H1 (cell line): ENCODE data around the gene CREB3L4. TPM values are rescaled to one million over a fixed set of nuclear protein-coding genes. Genes with fewer than 3 reads are reported as not detected.

Source experiments
- CBX5 ChIP-seq: fragments of 300-800, 300-1000 bp; sonication (generic); IDR thresholded peaks from 2 replicates; pipeline ENCODE4 v1.7.1; 2016; ENCODE audit warnings: antibody characterized with exemption, low read length, low read depth
- CHD2 ChIP-seq: IDR thresholded peaks from 2 replicates; pipeline ENCODE4 v1.6.1; 2012; ENCODE audit warnings: low read length, improper control_type of control experiment
- CTCF ChIP-seq, 3 experiments: IDR thresholded peaks; 1 replicate in 2 of 3; 2 replicates in 1 of 3; pipeline versions ENCODE4 v1.5.1 to v1.6.1; 2011; ENCODE audit warnings: low read length in 3 of 3, mild to moderate bottlenecking in 3 of 3, inconsistent platforms in 2 of 3, low read depth in 1 of 3, moderate library complexity in 1 of 3; ENCODE audit not compliant: insufficient read depth in 1 of 3; ENCODE audit errors: control extremely low read depth in 1 of 3
- E2F6 ChIP-seq: IDR thresholded peaks from 2 replicates; pipeline ENCODE4 v1.6.1; 2012; ENCODE audit warnings: inconsistent platforms
- FOSL1 ChIP-seq: IDR thresholded peaks from 2 replicates; pipeline ENCODE4 v1.6.1; 2011; ENCODE audit warnings: mild to moderate bottlenecking, low read depth, low read length, moderate library complexity; ENCODE audit not compliant: insufficient read depth
- GABPA ChIP-seq: IDR thresholded peaks from 2 replicates; pipeline ENCODE4 v1.6.1; 2011; ENCODE audit warnings: mild to moderate bottlenecking, low read length, moderate library complexity, borderline replicate concordance; ENCODE audit not compliant: insufficient read depth
- HDAC2 ChIP-seq, 2 experiments: fragments of 300-600 bp in 1 of 2; sonication (generic) in 1 of 2; IDR thresholded peaks; 2 replicates each; pipeline ENCODE4 v1.6.1; 2011 to 2012; ENCODE audit warnings: low read depth in 2 of 2, low read length in 2 of 2, mild to moderate bottlenecking in 2 of 2, moderate library complexity in 2 of 2, borderline replicate concordance in 1 of 2, inconsistent platforms in 1 of 2
- JUN ChIP-seq: IDR thresholded peaks from 2 replicates; pipeline ENCODE4 v1.6.1; 2011; ENCODE audit warnings: low read depth, mild to moderate bottlenecking, improper control_type of control experiment, low read length
- MAX ChIP-seq: IDR thresholded peaks from 2 replicates; pipeline ENCODE4 v1.6.1; 2012; ENCODE audit warnings: inconsistent platforms
- RXRA ChIP-seq: IDR thresholded peaks from 2 replicates; pipeline ENCODE4 v1.6.1; 2011; ENCODE audit warnings: low read depth, mild to moderate bottlenecking, low read length, moderate library complexity; ENCODE audit not compliant: insufficient read depth
- SUZ12 ChIP-seq: fragments of 200-600 bp; sonication (generic); IDR thresholded peaks from 2 replicates; pipeline ENCODE4 v1.6.1; 2012; ENCODE audit warnings: mild to moderate bottlenecking, inconsistent platforms, low read length, moderate library complexity, mixed read lengths
- polyA plus RNA-seq, 7 experiments: library from polyadenylated mRNA; depleted of rRNA in 3 of 7; stranded (reverse) in 5 of 7; unstranded in 2 of 7; fragments of >200 nt in 5 of 7; fragments of 200-250 nt in 2 of 7; gene quantifications; 1 replicate in 5 of 7; 2 replicates in 1 of 7; 4 replicates in 1 of 7; pipeline versions ENCODE4 v1.2.1 to v1.2.3, GENCODE V29; 2011 to 2013; ENCODE audit warnings: missing spikeins in 2 of 7, mixed read lengths in 2 of 7
- total RNA-seq: library from RNA; stranded (reverse); fragmentation: NEBNext Ultra II Directional; extraction: Animal tissue kit (Norgen Biotek cat#: 25700); gene quantifications from 2 replicates; pipeline ENCODE4 v1.2.1, GENCODE V29; 2021

The CREB3L4 gene
- total and polyA plus RNA-seq, 2 of the 8 experiments (the other 6 are each of a cell fraction or from before 2014, with no cell fraction given): 34.4 to 54.0 TPM

- TF ChIP-seq GABPA: no peak
- no peak for TF ChIP-seq CTCF (IDR thresholded peaks at IDR 0.05; ENCODE audit: control extremely low read depth in 1 of 3, insufficient read depth in 1 of 3, low read depth in 1 of 3, low read length in 3 of 3)
- TF ChIP-seq E2F6: no peak; the same call in 1 of the 2 replicates
- peak in 1 of 2 experiments; percentile 52; a peak in 1 of 4 replicates for TF ChIP-seq HDAC2 (IDR thresholded peaks at IDR 0.05; ENCODE audit: borderline replicate concordance in 1 of 2, low read depth in 2 of 2, low read length in 2 of 2)
- TF ChIP-seq MAX: 0 out of 2 replicates have a peak, but pooled peaks have one; percentile 43
- no peak for TF ChIP-seq RXRA
- no peak for TF ChIP-seq CBX5
- TF ChIP-seq JUN: no peak
- TF ChIP-seq CHD2: no peak
- no peak for TF ChIP-seq FOSL1
- TF ChIP-seq SUZ12: no peak
These were observed 3.8 kb upstream of the CREB3L4 start (continued) for GRCh38 chr1:153963850-153964331.
